ENCODE data around the gene MOSPD3. TPM values are rescaled to one million over a fixed set of nuclear protein-coding genes. Genes with fewer than 3 reads are reported as not detected.

The MOSPD3 gene
- total and polyA plus RNA-seq, 2 of the 13 experiments (the other 11 are each of a cell fraction or from before 2014, with no cell fraction given) = 7.6 to 8.8 TPM

GRCh38 chr7:100642534-100642907 is 30.2 kb downstream of the MOSPD3 start (continued):
- TF ChIP-seq ZNF775 (CRISPR knock-in tag; IDR thresholded peaks at IDR 0.05; ENCODE audit: borderline replicate concordance) (no peak), SMC3 (IDR thresholded peaks at IDR 0.05; ENCODE audit: low read length) (no peak), PHB2 (IDR thresholded peaks at IDR 0.05; ENCODE audit: partially characterized antibody) (no peak), AGO1 (IDR thresholded peaks at IDR 0.05; ENCODE audit: low read depth, low read length, poor library complexity, severe bottlenecking) (no peak), TAF1 (CRISPR knock-in tag; IDR thresholded peaks at IDR 0.05) (0 out of 2 replicates have a peak, but pooled peaks have one; percentile 37), CCDC6 (CRISPR knock-in tag; IDR thresholded peaks at IDR 0.05) (no peak), HNF4G (IDR thresholded peaks at IDR 0.05; ENCODE audit: borderline replicate concordance, low read depth, low read length) (no peak), HNF4G (CRISPR knock-in tag; IDR thresholded peaks at IDR 0.05; ENCODE audit: borderline replicate concordance, low read depth) (no peak), ZNF782 (CRISPR knock-in tag; IDR thresholded peaks at IDR 0.05; ENCODE audit: borderline replicate concordance) (no peak), ZFP36L2 (CRISPR knock-in tag; IDR thresholded peaks at IDR 0.05) (no peak), HES4 (CRISPR knock-in tag; IDR thresholded peaks at IDR 0.05; ENCODE audit: borderline replicate concordance) (peak; percentile 72; the same call in 1 of the 2 replicates), SP4 (CRISPR knock-in tag; IDR thresholded peaks at IDR 0.05) (peak; percentile 70; the same call in 1 of the 2 replicates), ELK4 (CRISPR knock-in tag; IDR thresholded peaks at IDR 0.05; ENCODE audit: borderline replicate concordance) (no peak), ZNF382 (CRISPR knock-in tag; IDR thresholded peaks at IDR 0.05; ENCODE audit: borderline replicate concordance) (no peak), ZNF678 (CRISPR knock-in tag; IDR thresholded peaks at IDR 0.05) (no peak), ZNF570 (CRISPR knock-in tag; IDR thresholded peaks at IDR 0.05; ENCODE audit: borderline replicate concordance) (no peak), THAP8 (CRISPR knock-in tag; IDR thresholded peaks at IDR 0.05; ENCODE audit: borderline replicate concordance) (no peak), ZMAT3 (CRISPR knock-in tag; conservative IDR thresholded peaks at IDR 0.05) (0 out of 2 replicates have a peak, but pooled peaks have one; percentile 62), ZNF740 (CRISPR knock-in tag; IDR thresholded peaks at IDR 0.05) (no peak), RBM39 (IDR thresholded peaks at IDR 0.05; ENCODE audit: low read depth, low read length, poor library complexity, severe bottlenecking) (no peak), MXD1 (CRISPR knock-in tag; IDR thresholded peaks at IDR 0.05) (no peak; the same call in 1 of the 2 replicates), ZNF343 (CRISPR knock-in tag; IDR thresholded peaks at IDR 0.05) (0 out of 2 replicates have a peak, but pooled peaks have one; percentile 35), TBX2 (CRISPR knock-in tag; IDR thresholded peaks at IDR 0.05; ENCODE audit: borderline replicate concordance) (0 out of 2 replicates have a peak, but pooled peaks have one; percentile 34), KLF6 (CRISPR knock-in tag; IDR thresholded peaks at IDR 0.05) (0 out of 2 replicates have a peak, but pooled peaks have one; percentile 55)
- TF ChIP-seq, protein P1, sequence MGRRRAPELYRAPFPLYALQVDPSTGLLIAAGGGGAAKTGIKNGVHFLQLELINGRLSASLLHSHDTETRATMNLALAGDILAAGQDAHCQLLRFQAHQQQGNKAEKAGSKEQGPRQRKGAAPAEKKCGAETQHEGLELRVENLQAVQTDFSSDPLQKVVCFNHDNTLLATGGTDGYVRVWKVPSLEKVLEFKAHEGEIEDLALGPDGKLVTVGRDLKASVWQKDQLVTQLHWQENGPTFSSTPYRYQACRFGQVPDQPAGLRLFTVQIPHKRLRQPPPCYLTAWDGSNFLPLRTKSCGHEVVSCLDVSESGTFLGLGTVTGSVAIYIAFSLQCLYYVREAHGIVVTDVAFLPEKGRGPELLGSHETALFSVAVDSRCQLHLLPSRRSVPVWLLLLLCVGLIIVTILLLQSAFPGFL (CRISPR knock-in tag; IDR thresholded peaks at IDR 0.05) = no peak
- TF ChIP-seq, protein P2, sequence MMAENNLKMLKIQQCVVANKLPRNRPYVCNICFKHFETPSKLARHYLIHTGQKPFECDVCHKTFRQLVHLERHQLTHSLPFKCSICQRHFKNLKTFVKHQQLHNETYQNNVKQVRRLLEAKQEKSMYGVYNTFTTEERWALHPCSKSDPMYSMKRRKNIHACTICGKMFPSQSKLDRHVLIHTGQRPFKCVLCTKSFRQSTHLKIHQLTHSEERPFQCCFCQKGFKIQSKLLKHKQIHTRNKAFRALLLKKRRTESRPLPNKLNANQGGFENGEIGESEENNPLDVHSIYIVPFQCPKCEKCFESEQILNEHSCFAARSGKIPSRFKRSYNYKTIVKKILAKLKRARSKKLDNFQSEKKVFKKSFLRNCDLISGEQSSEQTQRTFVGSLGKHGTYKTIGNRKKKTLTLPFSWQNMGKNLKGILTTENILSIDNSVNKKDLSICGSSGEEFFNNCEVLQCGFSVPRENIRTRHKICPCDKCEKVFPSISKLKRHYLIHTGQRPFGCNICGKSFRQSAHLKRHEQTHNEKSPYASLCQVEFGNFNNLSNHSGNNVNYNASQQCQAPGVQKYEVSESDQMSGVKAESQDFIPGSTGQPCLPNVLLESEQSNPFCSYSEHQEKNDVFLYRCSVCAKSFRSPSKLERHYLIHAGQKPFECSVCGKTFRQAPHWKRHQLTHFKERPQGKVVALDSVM (CRISPR knock-in tag; IDR thresholded peaks at IDR 0.05) = no peak
